ENCODE results near the gene BHLHA15. TPM values are rescaled to one million over a fixed set of nuclear protein-coding genes. Genes with fewer than 3 reads are reported as not detected.

The BHLHA15 gene
- total RNA-seq, 3 donors from 2014 or later = 0.59 to 2.3 TPM; not detected in 1

DNA sequence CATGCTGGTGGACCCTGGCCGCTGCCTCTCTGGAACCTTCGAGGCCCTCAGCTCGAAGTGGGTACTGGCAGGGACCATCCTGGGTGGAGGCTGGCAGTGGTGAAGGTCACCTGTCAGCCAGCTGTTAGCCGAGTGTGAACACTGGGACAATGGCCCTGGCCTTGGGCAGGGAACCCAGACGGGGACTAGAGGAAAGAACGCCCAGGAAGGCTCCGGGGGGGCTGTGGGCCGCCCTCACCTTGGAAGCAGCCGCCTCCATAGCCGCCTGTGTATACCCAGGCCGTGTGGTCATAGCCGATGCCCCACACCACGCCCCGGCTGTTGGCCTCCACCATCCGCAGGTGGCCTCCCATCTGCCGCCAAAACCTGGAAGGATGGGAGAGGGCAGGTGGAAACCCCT lies 17.6 kb downstream of the BHLHA15 start:
- DNase-seq (ENCODE audit: low spot score in 2 of 2) = no peak
- no peak overlapping the region for H3K27ac ChIP-seq
- no peak overlapping the region for H3K4me3 ChIP-seq
- no peaks in the 10 kb centered on the region for H3K4me1 ChIP-seq
- no peaks in the 10 kb centered on the region for H3K27me3 ChIP-seq
- no peaks in the 10 kb centered on the region for H3K9me3 ChIP-seq
- TF ChIP-seq CTCF (IDR thresholded peaks at IDR 0.05) (no peak), POLR2A (IDR thresholded peaks at IDR 0.05) (no peak), POLR2AphosphoS5 (IDR thresholded peaks at IDR 0.05) (no peak)
- no peaks in the 10 kb centered on the region for H3K36me3 ChIP-seq
- intact Hi-C loops (cut with DNase I; ENCODE audit: low total_unique reads) = no loop called here

GRCh38 chr7:98229441-98229840 lies 18.2 kb downstream of the BHLHA15 start:
- no peak for DNase-seq (ENCODE audit: low spot score in 2 of 2)
- H3K9me3 ChIP-seq = no peaks in the 10 kb centered on the region
- no peaks in the 10 kb centered on the region for H3K27me3 ChIP-seq
- H3K36me3 ChIP-seq = no peaks in the 10 kb centered on the region
- intact Hi-C loops (cut with DNase I; ENCODE audit: low total_unique reads) = no loop called here
- TF ChIP-seq POLR2A (IDR thresholded peaks at IDR 0.05) = no peak
- no peak for TF ChIP-seq POLR2AphosphoS5 (IDR thresholded peaks at IDR 0.05)
- TF ChIP-seq CTCF (IDR thresholded peaks at IDR 0.05) = no peak
- no peaks in the 10 kb centered on the region for H3K4me1 ChIP-seq
- no peak overlapping the region for H3K4me3 ChIP-seq
- H3K27ac ChIP-seq = no peak overlapping the region

DNA sequence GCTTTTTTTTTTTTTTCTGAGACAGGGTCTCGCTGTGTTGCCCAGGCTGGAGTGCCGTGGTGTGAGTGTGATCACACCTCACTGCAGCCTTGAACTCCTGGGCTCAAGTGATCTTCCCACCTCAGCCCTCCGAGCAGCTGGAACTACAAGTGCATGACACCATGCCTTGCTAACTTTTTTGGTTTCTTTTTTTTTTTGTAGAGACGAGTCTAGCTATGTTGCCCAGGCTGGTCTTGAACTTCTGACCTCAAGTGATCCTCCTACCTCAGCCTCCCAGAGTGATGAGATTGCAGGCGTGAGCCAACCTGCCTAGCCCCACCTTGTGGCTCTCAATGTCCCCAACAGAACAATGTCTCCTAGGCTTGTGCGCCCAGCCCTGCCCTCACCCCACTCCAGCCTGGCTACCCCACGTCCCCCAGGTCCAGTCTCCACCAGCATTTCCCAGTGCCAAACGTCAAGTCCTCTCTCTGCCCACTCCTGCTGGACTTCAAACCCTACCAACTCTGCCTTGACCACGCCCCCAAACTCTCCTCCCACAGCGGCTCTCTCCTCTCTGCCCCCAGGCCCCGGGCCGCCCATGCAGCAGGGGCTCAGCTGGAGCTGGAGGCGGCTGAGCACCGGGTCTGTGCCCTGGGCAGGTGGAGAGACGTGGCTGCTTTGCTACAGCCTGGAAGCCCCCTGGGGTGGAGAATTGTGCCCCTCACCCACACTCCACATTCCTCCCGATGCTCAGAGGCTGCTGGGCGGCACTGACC lies 18.9 kb downstream of the BHLHA15 start:
- Histone ChIP-seq H3K9me3 (no peaks in the 10 kb centered on the region), H3K36me3 (no peaks in the 10 kb centered on the region), H3K4me3 (no peak overlapping the region), H3K4me1 (no peaks in the 10 kb centered on the region), H3K27me3 (no peaks in the 10 kb centered on the region), H3K27ac (no peak overlapping the region)
- TF ChIP-seq POLR2A (IDR thresholded peaks at IDR 0.05) (no peak), CTCF (IDR thresholded peaks at IDR 0.05) (no peak), POLR2AphosphoS5 (IDR thresholded peaks at IDR 0.05) (no peak)
- intact Hi-C loops (cut with DNase I; ENCODE audit: low total_unique reads) = no loop called here
- no peak for DNase-seq (ENCODE audit: low spot score in 2 of 2)

- Histone ChIP-seq H3K4me1 (no peaks in the 10 kb centered on the region), H3K9me3 (no peaks in the 10 kb centered on the region), H3K36me3 (no peaks in the 10 kb centered on the region), H3K4me3 (no peak overlapping the region), H3K27ac (no peak overlapping the region), H3K27me3 (no peaks in the 10 kb centered on the region)
- no peak for DNase-seq (ENCODE audit: low spot score in 2 of 2)
- TF ChIP-seq POLR2AphosphoS5 (IDR thresholded peaks at IDR 0.05) (no peak), CTCF (IDR thresholded peaks at IDR 0.05) (no peak), POLR2A (IDR thresholded peaks at IDR 0.05) (no peak)
- intact Hi-C loops (cut with DNase I; ENCODE audit: low total_unique reads) = no loop called here
These were observed 19.7 kb downstream of the BHLHA15 start for GRCh38 chr7:98230746-98231471.

Data from breast epithelium (tissue), 4 donors.